GM21515 (cell line): ENCODE measurements around the gene B4GALT5.
"Not testable (repeated sequence)": the region's sequence is repeated elsewhere in the genome, so short reads cannot be mapped to it uniquely, and the experiment has no call there.

Source experiments
- ATAC-seq: cut with Tn5 transposase; IDR thresholded peaks from one replicate; pipeline ENCODE4 v1.9.1; 2021; ENCODE audit not compliant: unreplicated experiment

The B4GALT5 gene

DNA sequence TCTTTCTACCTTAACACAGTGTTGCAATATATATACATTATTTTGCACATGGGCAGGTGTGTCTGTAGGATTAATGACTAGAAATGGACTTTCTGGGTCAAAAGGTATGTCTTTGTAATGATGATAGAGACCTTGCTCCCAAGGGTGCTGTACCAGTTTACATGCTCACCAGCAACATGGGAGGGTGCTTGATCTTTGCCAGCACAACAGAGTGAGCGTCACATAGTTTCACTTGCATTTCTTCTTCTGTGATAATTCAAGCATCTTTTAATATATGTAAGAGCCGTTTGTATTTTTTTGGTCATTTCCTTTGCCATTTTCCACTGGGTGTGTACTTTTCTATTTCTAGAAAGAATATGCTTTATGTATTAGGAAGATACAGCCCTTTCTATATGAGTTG lies 23.6 kb upstream of the B4GALT5 start:
- no peak for ATAC-seq

- ATAC-seq = no peak
Measured at GRCh38 chr20:49729780-49730179, 16.1 kb upstream of the B4GALT5 start.

GRCh38 chr20:49727894-49728885 lies 14.5 kb upstream of the B4GALT5 start:
- ATAC-seq = no peak

DNA sequence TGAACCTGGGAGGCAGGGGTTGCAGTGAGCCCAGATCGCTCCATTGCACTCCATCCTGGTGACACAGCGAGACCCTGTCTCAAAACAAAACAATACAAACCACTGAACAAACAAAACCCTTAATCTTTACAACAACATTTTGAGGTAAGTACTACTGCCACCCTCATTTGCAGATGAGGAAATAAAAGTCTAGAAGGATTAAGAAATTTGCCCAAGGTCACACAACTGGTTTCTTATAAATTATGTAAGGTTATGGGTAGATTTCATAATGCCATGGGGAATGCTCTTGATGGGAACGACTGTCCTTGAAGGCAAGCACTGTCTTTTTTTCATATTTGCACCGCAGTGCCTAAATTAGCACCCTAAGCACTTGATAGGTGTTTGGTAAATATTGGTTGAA lies 13.8 kb upstream of the B4GALT5 start:
- ATAC-seq = no peak

GRCh38 chr20:49725694-49726093 lies 12.0 kb upstream of the B4GALT5 start:
- no peak for ATAC-seq

DNA sequence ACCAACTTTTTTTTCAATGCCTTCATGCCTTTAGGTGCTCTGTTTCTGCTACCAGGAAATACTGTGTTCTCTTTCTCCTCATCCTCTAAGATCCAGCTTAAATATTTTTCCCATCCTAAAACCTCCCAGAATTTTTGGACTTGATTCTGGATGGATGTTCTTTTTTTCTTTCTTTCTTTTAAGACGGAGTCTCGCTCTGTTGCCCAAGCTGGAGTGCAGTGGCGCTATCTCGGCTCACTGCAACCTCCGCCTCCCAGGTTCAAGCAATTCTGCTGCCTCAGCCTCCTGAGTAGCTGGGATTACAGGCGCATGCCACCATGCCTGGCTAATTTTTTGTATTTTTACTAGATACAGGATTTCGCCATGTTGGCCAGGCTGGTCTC lies 11.5 kb upstream of the B4GALT5 start:
- ATAC-seq = not testable (repeated sequence)

DNA sequence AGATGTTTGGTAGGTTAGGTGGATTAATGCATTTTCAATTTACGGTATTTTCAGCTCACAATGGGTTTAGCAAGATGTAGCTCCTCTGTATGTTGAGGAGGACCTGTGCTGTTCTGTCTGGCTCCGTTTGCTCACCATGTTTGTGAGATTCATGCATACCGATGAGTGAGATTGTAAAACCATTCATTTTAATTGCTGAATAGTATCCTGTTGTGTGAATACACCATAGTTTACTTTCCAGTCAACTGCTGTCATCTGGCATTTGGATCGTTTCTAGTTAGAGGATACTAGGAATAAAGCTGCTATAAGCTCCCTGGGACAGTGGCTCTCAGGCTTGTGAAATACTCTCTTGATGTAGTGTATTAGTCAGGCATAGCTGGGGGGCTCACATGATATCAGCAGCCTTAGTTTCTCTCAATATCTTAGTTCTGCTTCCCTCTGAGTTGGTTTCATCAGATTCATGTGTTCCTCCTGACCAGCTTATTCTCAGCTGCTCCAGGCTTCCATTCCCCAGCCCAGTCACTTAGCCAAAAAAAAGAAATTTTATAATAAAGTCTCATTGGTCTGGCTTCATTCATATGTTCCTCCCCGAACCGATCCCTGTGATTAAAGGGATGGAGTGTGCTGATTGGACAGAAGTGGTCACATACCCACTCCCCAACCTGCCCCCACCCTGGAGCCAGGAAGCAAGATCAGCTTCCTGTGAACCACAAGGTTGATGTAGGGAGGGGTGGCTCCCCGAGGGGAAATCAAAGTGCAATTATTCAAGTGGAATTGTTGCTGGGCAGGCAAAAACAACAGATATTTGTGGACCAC lies 10.9 kb upstream of the B4GALT5 start:
- no peak for ATAC-seq

- not testable (repeated sequence) for ATAC-seq
Measured at GRCh38 chr20:49723758-49724157, 10.1 kb upstream of the B4GALT5 start.

GRCh38 chr20:49721326-49721725 lies 7.6 kb upstream of the B4GALT5 start:
- ATAC-seq = not testable (repeated sequence)

DNA sequence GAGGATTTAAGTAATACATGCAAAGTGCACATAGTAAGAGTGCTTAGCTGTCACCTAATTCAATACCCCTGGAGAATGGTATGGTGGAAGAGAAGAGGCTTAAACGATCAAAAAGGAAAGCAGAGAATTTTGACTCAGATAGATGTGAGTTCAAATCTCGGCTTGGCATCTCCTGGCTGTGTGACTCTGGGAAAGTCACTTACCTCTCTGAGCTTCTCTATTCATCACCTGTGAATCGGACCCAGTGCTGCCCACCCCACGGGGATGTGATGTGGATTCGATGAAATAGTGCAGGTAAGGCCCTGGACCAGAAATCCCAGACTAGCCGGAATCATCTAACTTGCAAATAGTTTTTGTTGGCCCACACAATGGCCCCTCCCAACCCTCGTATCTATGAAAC lies 1.8 kb upstream of the B4GALT5 start:
- ATAC-seq = no peak

GRCh38 chr20:49712996-49713752 lies 504 bp downstream of the B4GALT5 start:
- peak; percentile 38 for ATAC-seq

- ATAC-seq = no peak
Measured at GRCh38 chr20:49712646-49712995, 1.1 kb downstream of the B4GALT5 start.

DNA sequence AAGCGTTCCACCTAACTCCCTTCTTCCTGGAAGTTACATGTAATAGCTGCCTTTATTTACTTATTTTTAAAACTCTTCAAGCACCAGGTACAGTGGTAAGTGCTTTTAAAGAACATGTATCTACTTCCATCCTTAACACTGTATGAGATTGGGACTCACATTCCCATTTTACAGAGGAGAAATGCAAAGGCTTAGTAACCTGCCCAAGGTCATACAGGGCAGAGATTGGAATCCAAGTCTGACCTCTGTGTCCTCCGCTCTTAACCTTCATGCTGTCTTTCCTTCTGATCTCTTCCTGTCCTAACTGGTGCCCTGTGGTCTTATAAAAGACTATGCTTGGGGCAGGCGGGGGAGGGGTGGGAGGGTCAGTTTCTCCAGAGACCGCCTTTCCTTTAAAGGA lies 1.6 kb downstream of the B4GALT5 start:
- ATAC-seq = no peak

DNA sequence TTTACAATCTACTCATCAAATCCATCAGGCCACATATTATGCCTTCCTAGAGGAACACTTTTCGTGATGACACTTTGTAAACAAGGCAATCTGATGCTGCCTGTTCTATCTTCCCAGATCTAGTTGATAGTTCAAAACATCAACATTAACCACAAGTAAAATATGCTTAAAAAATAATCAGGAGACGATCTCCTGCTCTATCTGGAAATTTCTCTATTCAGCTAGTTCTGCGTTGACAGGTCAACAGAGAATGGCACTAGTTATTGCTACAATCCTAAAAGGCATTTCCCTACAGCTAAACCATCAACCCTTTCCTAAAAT lies 2.1 kb downstream of the B4GALT5 start:
- no peak for ATAC-seq

DNA sequence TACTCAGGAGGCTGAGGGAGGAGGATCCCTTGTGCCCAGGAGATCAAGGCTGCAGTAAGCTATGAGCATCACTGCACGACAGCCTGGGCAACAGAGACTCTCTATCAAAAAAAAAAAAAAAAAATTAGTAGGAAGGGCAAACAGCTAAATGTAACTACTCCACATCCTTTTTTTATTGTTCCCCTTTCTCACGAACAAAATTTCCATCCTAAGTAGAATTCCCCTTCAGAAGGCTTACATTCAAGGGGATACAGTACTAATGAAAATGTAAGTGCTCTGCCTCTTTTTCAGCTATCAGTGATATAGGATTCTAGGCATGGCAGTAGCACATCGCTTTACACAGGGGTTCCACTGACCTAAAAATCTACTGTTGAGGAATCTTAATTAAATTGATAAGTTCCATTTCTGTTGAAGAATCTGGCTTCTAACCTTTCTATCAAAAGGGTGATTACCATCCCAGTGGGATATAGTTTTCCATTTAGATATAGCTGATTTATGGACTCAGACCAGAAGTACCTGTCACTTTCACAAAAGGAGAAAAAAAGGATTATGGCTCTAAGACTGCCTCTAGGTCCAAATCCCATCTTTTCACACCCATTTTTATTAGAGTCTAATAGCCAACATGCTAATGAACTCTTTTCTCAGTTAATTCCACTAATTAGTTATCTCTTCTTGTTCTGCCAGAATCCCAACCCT lies 2.6 kb downstream of the B4GALT5 start:
- no peak for ATAC-seq

- no peak for ATAC-seq
Measured at GRCh38 chr20:49707118-49707517, 6.6 kb downstream of the B4GALT5 start.

GRCh38 chr20:49706630-49707091 lies 7.0 kb downstream of the B4GALT5 start:
- no peak for ATAC-seq

DNA sequence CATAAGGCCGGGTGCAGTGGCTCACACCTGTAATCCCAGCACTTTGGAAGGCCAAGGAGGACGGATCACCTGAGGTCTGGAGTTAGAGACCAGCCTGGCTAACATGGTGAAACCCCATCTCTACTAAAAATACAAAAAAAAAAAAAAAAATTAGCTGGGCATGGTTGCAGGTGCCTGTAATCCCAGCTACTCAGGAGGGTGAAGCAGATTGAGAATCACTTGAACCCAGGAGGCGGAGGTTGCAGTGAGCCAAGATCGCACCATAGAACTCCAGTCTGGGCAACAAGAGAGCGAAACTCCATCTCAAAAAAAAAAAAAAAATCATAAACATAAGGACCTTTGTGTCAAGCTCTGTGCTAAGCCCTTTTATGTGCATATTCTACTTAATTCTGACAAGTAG lies 7.8 kb downstream of the B4GALT5 start:
- not testable (repeated sequence) for ATAC-seq

- ATAC-seq = peak; percentile 61
Measured at GRCh38 chr20:49705358-49705757, 8.3 kb downstream of the B4GALT5 start.

- ATAC-seq = no peak
Measured at GRCh38 chr20:49704932-49705336, 8.7 kb downstream of the B4GALT5 start.

- no peak for ATAC-seq
Measured at GRCh38 chr20:49701916-49702315, 11.8 kb downstream of the B4GALT5 start.
